GM12878 (cell line): Measurements from ENCODE around the gene TRAPPC4. TPM values are rescaled to one million over a fixed set of nuclear protein-coding genes. Genes with fewer than 3 reads are reported as not detected.

Experiments used
- ATAC-seq: fragments of 200-7000 bp; cut with Tn5 transposase; 3 replicates; pipeline ENCODE4 v1.9.1; 2020; ENCODE audit warnings: mild to moderate bottlenecking, moderate library complexity
- BruUV-seq: library from RNA; stranded (reverse); fragments of 400-500 nt; replicated peaks from 2 replicates; lab custom pipeline; 2021; lab: Mats Ljungman, UMichigan
- CTCF ChIA-PET: fragments of 300-600 bp; sonication (Branson Sonifier 250); formaldehyde crosslinking; extraction: SDS; loops from one replicate; lab custom pipeline; 2021; ENCODE audit warnings: inconsistent platforms; lab: Yijun Ruan, JAX
- POLR2A ChIA-PET: fragments of 350-600 bp; formaldehyde crosslinking; extraction: SDS; loops from one replicate; lab custom pipeline; 2021; ENCODE audit warnings: inconsistent platforms; lab: Charles Lee
- RAD21 ChIA-PET: fragments of 300-600 bp; sonication (Branson Sonifier 250); formaldehyde crosslinking; loops from one replicate; lab custom pipeline; 2023; ENCODE audit warnings: antibody characterized with exemption; ENCODE audit not compliant: unreplicated experiment; lab: Charles Lee
- SMC1A ChIA-PET: fragments of 300-600 bp; sonication (Branson Sonifier 250); formaldehyde crosslinking; loops from one replicate; lab custom pipeline; 2023; ENCODE audit not compliant: unreplicated experiment, uncharacterized antibody; lab: Charles Lee
- DNase-seq: peaks from one replicate; pipeline ENCODE4 v3.0.0-alpha.2; 2011; ENCODE audit warnings: low read depth, low spot score
- FAIRE-seq: peaks from 3 replicates; lab custom pipeline; 2011; peaks lifted over from hg19 to GRCh38; lab: Jason Lieb, UNC
- H2AFZ ChIP-seq: 2 replicates; pipeline ENCODE4 v1.6.0; 2011; ENCODE audit warnings: low read depth, low read length, control low read depth; ENCODE audit not compliant: control insufficient read depth
- H3K27ac ChIP-seq: 2 replicates; pipeline ENCODE4 v1.5.1; 2011; ENCODE audit warnings: control low read depth; ENCODE audit not compliant: control insufficient read depth, insufficient read depth
- H3K27me3 ChIP-seq, 2 experiments: replicated peaks in 1 of 2; 2 replicates each; pipeline versions ENCODE4 v1.6.0 to v1.6.1; 2011; ENCODE audit warnings: low read length in 1 of 2; ENCODE audit not compliant: control insufficient read depth in 2 of 2, insufficient read depth in 2 of 2
- H3K36me3 ChIP-seq, 2 experiments: 2 replicates each; pipeline ENCODE4 v1.5.1; 2011; ENCODE audit warnings: low read length in 1 of 2; ENCODE audit not compliant: control insufficient read depth in 2 of 2, insufficient read depth in 2 of 2
- H3K4me1 ChIP-seq: 2 replicates; pipeline ENCODE4 v1.6.1; 2011; ENCODE audit warnings: mild to moderate bottlenecking, low read length, moderate library complexity, mixed read lengths; ENCODE audit not compliant: control insufficient read depth, insufficient read depth
- H3K4me2 ChIP-seq: 2 replicates; pipeline ENCODE4 v1.6.0; 2011; ENCODE audit warnings: control low read depth; ENCODE audit not compliant: control insufficient read depth, insufficient read depth
- H3K4me3 ChIP-seq: fragments of 200-600 bp; sonication (generic); 2 replicates; pipeline ENCODE4 v1.5.1; 2016
- H3K79me2 ChIP-seq: 2 replicates; pipeline ENCODE4 v1.6.0; 2011; ENCODE audit warnings: low read length; ENCODE audit not compliant: control insufficient read depth, insufficient read depth
- H3K9ac ChIP-seq: 2 replicates; pipeline ENCODE4 v1.8.0; 2011; ENCODE audit warnings: low read length, control low read depth, mixed read lengths; ENCODE audit not compliant: control insufficient read depth, insufficient read depth
- H3K9me3 ChIP-seq: replicated peaks from 3 replicates; pipeline ENCODE4 v1.5.1; 2011; ENCODE audit warnings: mild to moderate bottlenecking, low read length; ENCODE audit not compliant: control insufficient read depth, insufficient read depth
- H4K20me1 ChIP-seq: 2 replicates; pipeline ENCODE4 v1.6.0; 2011; ENCODE audit not compliant: control insufficient read depth, insufficient read depth
- CEBPZ ChIP-seq: fragments of 150-350 bp; IDR thresholded peaks from 2 replicates; pipeline ENCODE4 v1.6.1; 2016; ENCODE audit warnings: low read depth, low read length
- CTCF ChIP-seq, 3 experiments: IDR thresholded peaks in 2 of 3; conservative IDR thresholded peaks in 1 of 3; 2 replicates each; pipeline ENCODE4 v1.5.1; 2011; ENCODE audit warnings: low read depth in 3 of 3, low read length in 3 of 3, mild to moderate bottlenecking in 3 of 3, control low read depth in 2 of 3, moderate library complexity in 2 of 3, inconsistent platforms in 1 of 3, mixed read lengths in 1 of 3; ENCODE audit not compliant: control insufficient read depth in 2 of 3, insufficient read depth in 1 of 3; ENCODE audit errors: extremely low read depth in 1 of 3
- NKRF ChIP-seq: fragments of 450-650 bp; conservative IDR thresholded peaks from 2 replicates; pipeline ENCODE4 v1.6.1; 2017; ENCODE audit warnings: mild to moderate bottlenecking, moderate library complexity
- STAT3 ChIP-seq: IDR thresholded peaks from 2 replicates; pipeline ENCODE4 v1.6.1; 2011; ENCODE audit warnings: low read depth, low read length, improper control_type of control experiment
- WGBS: methylation state at CpG from one replicate; pipeline ENCODE4 v1.1.6; 2016; ENCODE audit warnings: low lambda C conversion rate; ENCODE audit not compliant: insufficient replicate concordance, insufficient coverage; ENCODE audit errors: missing lambda C conversion rate; 5-methylcytosine and 5-hydroxymethylcytosine counted together
- in situ Hi-C: fragments of 300-500 bp; cut with MboI; formaldehyde crosslinking; loops from 9 replicates; pipeline ENCODE4 v1.14.3; 2018; ENCODE audit warnings: mixed read lengths
- intact Hi-C: fragments of 100-400 bp; cut with micrococcal nuclease; formaldehyde crosslinking; loops from one replicate; pipeline ENCODE4 v1.14.2; 2022; ENCODE audit not compliant: unreplicated experiment
- polyA plus RNA-seq, 11 experiments: library from polyadenylated mRNA; depleted of rRNA in 4 of 11; unstranded in 6 of 11; stranded (reverse) in 5 of 11; fragments of >200 nt; fragmentation: Nextera tagmentation in 4 of 11; fragmentation: Illumina TruSeq in 1 of 11; extraction: Ambion mirVana in 4 of 11; extraction: Trizol in 1 of 11; gene quantifications; 1 replicate in 1 of 11; 2 replicates in 10 of 11; pipeline versions ENCODE4 v1.2.1 to v1.2.3, GENCODE V29; 2011 to 2016; ENCODE audit warnings: inconsistent platforms in 2 of 11, missing spikeins in 2 of 11, low read depth in 1 of 11
- total RNA-seq, 4 experiments: library from RNA; depleted of rRNA in 3 of 4; stranded (reverse); fragments of >200 nt in 3 of 4; fragmentation: Illumina TruSeq in 1 of 4; extraction: Trizol in 1 of 4; gene quantifications; 2 replicates each; pipeline versions ENCODE4 v1.2.1 to v1.2.3, GENCODE V29; 2013 to 2021

Gene TRAPPC4
- total and polyA plus RNA-seq, 10 of the 15 experiments (the other 5 are each of a cell fraction or from before 2014, with no cell fraction given): 61.6 to 231 (median 98.8) TPM

- Histone ChIP-seq H3K79me2 (peaks cover 43% of the 10 kb centered on the region), H3K27me3 (no peaks in the 10 kb centered on the region), H3K9ac (peak overlapping the region; percentile 85), H3K9me3 (no peaks in the 10 kb centered on the region), H2AFZ (no peak overlapping the region), H3K4me2 (peak overlapping the region; percentile 26), H4K20me1 (no peaks in the 10 kb centered on the region), H3K36me3 (peaks cover 15 to 21% of the 10 kb centered on the region in 2 experiments), H3K4me3 (peak overlapping the region; percentile 85), H3K4me1 (peaks cover 24% of the 10 kb centered on the region), H3K27ac (peak overlapping the region; percentile 59)
- CTCF ChIA-PET: interaction anchor here (0.8 to 3.2 kb wide), 16 partner anchors 12 to 227 kb away, joined by 3 to 16 read pairs (median 5); partner anchors contain the start of genes C2CD2L, HMBS, RPS25 and SLC37A4
- SMC1A ChIA-PET: interaction anchor here (0.7 to 1.5 kb wide), 3 partner anchors 11 to 44 kb away, joined by 3 to 6 read pairs (median 3); partner anchors contain the start of gene VPS11
- no peak for FAIRE-seq
- POLR2A ChIA-PET: interaction anchor here (0.6 to 2.7 kb wide), 16 partner anchors 8 to 237 kb away, joined by 3 to 14 read pairs (median 6); partner anchors contain the start of genes C2CD2L, CENATAC, DPAGT1 and HINFP
- intact Hi-C loops (loop anchor here (2.0 kb wide), 2 partner anchors 37 to 39 kb away; partner anchors contain the start of genes RPS25 and TRAPPC4), in situ Hi-C loops (no loop called here)
- WGBS: under 1% methylated on average over 6 of the region's 6 CpGs
- TF ChIP-seq STAT3 (no peak), NKRF (no peak), CTCF (IDR thresholded peaks at IDR 0.05 in 2 of 3, conservative IDR thresholded peaks at IDR 0.05 in 1 of 3; ENCODE audit: control insufficient read depth in 2 of 3, extremely low read depth in 1 of 3, insufficient read depth in 1 of 3, low read depth in 3 of 3, low read length in 3 of 3) (peak; percentile 16 to 44 (median 32); a peak in 3 of 6 replicates), CEBPZ (no peak)
- no TSS peak for BruUV-seq
- peak; percentile 20 for ATAC-seq
- RAD21 ChIA-PET: interaction anchor here (0.9 to 2.4 kb wide), 5 partner anchors 12 to 282 kb away, joined by 4 to 9 read pairs (median 6); partner anchors contain the start of genes HMBS and VPS11
- no peak for DNase-seq
Observed at GRCh38 chr11:119055901-119056300, 37.3 kb downstream of the TRAPPC4 start.
